Neural cell (in vitro differentiated cells): ENCODE measurements around the gene ATAD2B.

Source experiments
- EP300 ChIP-seq: fragments of 450-650 bp; conservative IDR thresholded peaks from 2 replicates; pipeline ENCODE4 v1.6.1; 2014; ENCODE audit warnings: antibody characterized with exemption, mild to moderate bottlenecking, moderate library complexity; ENCODE audit not compliant: poor library complexity, severe bottlenecking
- EZH2 ChIP-seq: fragments of 200-600, 300-800 bp; shearing (Covaris generic), sonication (generic); IDR thresholded peaks from 2 replicates; pipeline ENCODE4 v1.6.1; 2014; ENCODE audit warnings: antibody characterized with exemption, low read length, borderline replicate concordance, mild to moderate bottlenecking; ENCODE audit not compliant: insufficient read depth, poor library complexity, severe bottlenecking
- POLR2AphosphoS5 ChIP-seq: IDR thresholded peaks from 2 replicates; pipeline ENCODE4 v1.6.1; 2012
- RAD21 ChIP-seq: fragments of 450-650 bp; conservative IDR thresholded peaks from 2 replicates; pipeline ENCODE4 v1.6.1; 2014; ENCODE audit warnings: antibody characterized with exemption, mild to moderate bottlenecking, moderate library complexity
- TAF1 ChIP-seq: IDR thresholded peaks from 2 replicates; pipeline ENCODE4 v1.6.1; 2012; ENCODE audit warnings: low read depth
- TF ChIP-seq, protein P1 (sequence below): fragments of 450-650 bp; IDR thresholded peaks from 2 replicates; pipeline ENCODE4 v1.5.1; 2014; ENCODE audit warnings: antibody characterized with exemption, mild to moderate bottlenecking, moderate library complexity; ENCODE audit not compliant: poor library complexity, severe bottlenecking

DNA sequence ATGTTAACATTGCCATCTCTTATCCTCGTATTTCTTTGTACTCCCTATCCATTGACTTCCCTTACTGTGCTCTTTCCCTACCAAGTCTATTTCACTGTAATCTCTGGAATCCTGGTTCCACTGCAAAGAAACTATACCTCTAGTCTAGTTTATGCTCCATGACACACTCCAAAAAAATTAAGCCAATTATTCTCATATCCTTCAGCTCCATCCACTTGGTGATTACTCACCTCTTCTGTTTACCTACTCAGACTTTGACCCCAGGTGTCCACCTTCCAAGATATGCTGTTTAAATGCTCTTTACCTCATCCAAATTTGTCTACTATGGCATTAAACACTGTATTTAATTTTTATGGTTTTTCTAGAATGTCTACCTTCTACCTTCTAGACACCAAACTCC is 137.9 kb downstream of the ATAD2B start:
- TF ChIP-seq POLR2AphosphoS5 (no peak), RAD21 (no peak), EZH2 (no peak), TAF1 (no peak), EP300 (no peak)
- TF ChIP-seq, protein P1, sequence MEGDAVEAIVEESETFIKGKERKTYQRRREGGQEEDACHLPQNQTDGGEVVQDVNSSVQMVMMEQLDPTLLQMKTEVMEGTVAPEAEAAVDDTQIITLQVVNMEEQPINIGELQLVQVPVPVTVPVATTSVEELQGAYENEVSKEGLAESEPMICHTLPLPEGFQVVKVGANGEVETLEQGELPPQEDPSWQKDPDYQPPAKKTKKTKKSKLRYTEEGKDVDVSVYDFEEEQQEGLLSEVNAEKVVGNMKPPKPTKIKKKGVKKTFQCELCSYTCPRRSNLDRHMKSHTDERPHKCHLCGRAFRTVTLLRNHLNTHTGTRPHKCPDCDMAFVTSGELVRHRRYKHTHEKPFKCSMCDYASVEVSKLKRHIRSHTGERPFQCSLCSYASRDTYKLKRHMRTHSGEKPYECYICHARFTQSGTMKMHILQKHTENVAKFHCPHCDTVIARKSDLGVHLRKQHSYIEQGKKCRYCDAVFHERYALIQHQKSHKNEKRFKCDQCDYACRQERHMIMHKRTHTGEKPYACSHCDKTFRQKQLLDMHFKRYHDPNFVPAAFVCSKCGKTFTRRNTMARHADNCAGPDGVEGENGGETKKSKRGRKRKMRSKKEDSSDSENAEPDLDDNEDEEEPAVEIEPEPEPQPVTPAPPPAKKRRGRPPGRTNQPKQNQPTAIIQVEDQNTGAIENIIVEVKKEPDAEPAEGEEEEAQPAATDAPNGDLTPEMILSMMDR = no peak
